GM12878 (cell line): ENCODE results near the gene TPPP3. TPM values are rescaled to one million over a fixed set of nuclear protein-coding genes. Genes with fewer than 3 reads are reported as not detected.

Experiments
- ATAC-seq: fragments of 200-7000 bp; cut with Tn5 transposase; 3 replicates; pipeline ENCODE4 v1.9.1; 2020; ENCODE audit warnings: mild to moderate bottlenecking, moderate library complexity
- BruUV-seq: library from RNA; stranded (reverse); fragments of 400-500 nt; replicated peaks from 2 replicates; lab custom pipeline; 2021; lab: Mats Ljungman, UMichigan
- CTCF ChIA-PET: fragments of 300-600 bp; sonication (Branson Sonifier 250); formaldehyde crosslinking; extraction: SDS; loops from one replicate; lab custom pipeline; 2021; ENCODE audit warnings: inconsistent platforms; lab: Yijun Ruan, JAX
- POLR2A ChIA-PET: fragments of 350-600 bp; formaldehyde crosslinking; extraction: SDS; loops from one replicate; lab custom pipeline; 2021; ENCODE audit warnings: inconsistent platforms; lab: Charles Lee
- RAD21 ChIA-PET: fragments of 300-600 bp; sonication (Branson Sonifier 250); formaldehyde crosslinking; loops from one replicate; lab custom pipeline; 2023; ENCODE audit warnings: antibody characterized with exemption; ENCODE audit not compliant: unreplicated experiment; lab: Charles Lee
- SMC1A ChIA-PET: fragments of 300-600 bp; sonication (Branson Sonifier 250); formaldehyde crosslinking; loops from one replicate; lab custom pipeline; 2023; ENCODE audit not compliant: unreplicated experiment, uncharacterized antibody; lab: Charles Lee
- DNase-seq: peaks from one replicate; pipeline ENCODE4 v3.0.0-alpha.2; 2011; ENCODE audit warnings: low read depth, low spot score
- FAIRE-seq: peaks from 3 replicates; lab custom pipeline; 2011; peaks lifted over from hg19 to GRCh38; lab: Jason Lieb, UNC
- H2AFZ ChIP-seq: 2 replicates; pipeline ENCODE4 v1.6.0; 2011; ENCODE audit warnings: low read depth, low read length, control low read depth; ENCODE audit not compliant: control insufficient read depth
- H3K27ac ChIP-seq: 2 replicates; pipeline ENCODE4 v1.5.1; 2011; ENCODE audit warnings: control low read depth; ENCODE audit not compliant: control insufficient read depth, insufficient read depth
- H3K27me3 ChIP-seq, 2 experiments: replicated peaks in 1 of 2; 2 replicates each; pipeline versions ENCODE4 v1.6.0 to v1.6.1; 2011; ENCODE audit warnings: low read length in 1 of 2; ENCODE audit not compliant: control insufficient read depth in 2 of 2, insufficient read depth in 2 of 2
- H3K36me3 ChIP-seq, 2 experiments: 2 replicates each; pipeline ENCODE4 v1.5.1; 2011; ENCODE audit warnings: low read length in 1 of 2; ENCODE audit not compliant: control insufficient read depth in 2 of 2, insufficient read depth in 2 of 2
- H3K4me1 ChIP-seq: 2 replicates; pipeline ENCODE4 v1.6.1; 2011; ENCODE audit warnings: mild to moderate bottlenecking, low read length, moderate library complexity, mixed read lengths; ENCODE audit not compliant: control insufficient read depth, insufficient read depth
- H3K4me2 ChIP-seq: 2 replicates; pipeline ENCODE4 v1.6.0; 2011; ENCODE audit warnings: control low read depth; ENCODE audit not compliant: control insufficient read depth, insufficient read depth
- H3K4me3 ChIP-seq: fragments of 200-600 bp; sonication (generic); 2 replicates; pipeline ENCODE4 v1.5.1; 2016
- H3K79me2 ChIP-seq: 2 replicates; pipeline ENCODE4 v1.6.0; 2011; ENCODE audit warnings: low read length; ENCODE audit not compliant: control insufficient read depth, insufficient read depth
- H3K9ac ChIP-seq: 2 replicates; pipeline ENCODE4 v1.8.0; 2011; ENCODE audit warnings: low read length, control low read depth, mixed read lengths; ENCODE audit not compliant: control insufficient read depth, insufficient read depth
- H3K9me3 ChIP-seq: replicated peaks from 3 replicates; pipeline ENCODE4 v1.5.1; 2011; ENCODE audit warnings: mild to moderate bottlenecking, low read length; ENCODE audit not compliant: control insufficient read depth, insufficient read depth
- H4K20me1 ChIP-seq: 2 replicates; pipeline ENCODE4 v1.6.0; 2011; ENCODE audit not compliant: control insufficient read depth, insufficient read depth
- CBX3 ChIP-seq: fragments of 200-600 bp; sonication (generic); IDR thresholded peaks from 2 replicates; pipeline ENCODE4 v1.6.1; 2016; ENCODE audit warnings: low read depth, borderline replicate concordance
- CEBPB ChIP-seq, 2 experiments: fragments of 150-350 bp in 1 of 2; IDR thresholded peaks; 2 replicates each; pipeline ENCODE4 v1.6.1; 2012 to 2014; ENCODE audit warnings: low read depth in 2 of 2, low read length in 2 of 2, borderline replicate concordance in 1 of 2, inconsistent platforms in 1 of 2
- IKZF1 ChIP-seq: fragments of 450-650 bp; conservative IDR thresholded peaks from 2 replicates; pipeline ENCODE4 v1.6.1; 2017; ENCODE audit warnings: antibody characterized with exemption, mild to moderate bottlenecking
- MXI1 ChIP-seq: fragments of 150-350 bp; IDR thresholded peaks from 2 replicates; pipeline ENCODE4 v1.6.1; 2011; ENCODE audit warnings: low read depth, mild to moderate bottlenecking, inconsistent platforms, low read length, improper control_type of control experiment
- PAX5 ChIP-seq: IDR thresholded peaks from 2 replicates; pipeline ENCODE4 v1.6.1; 2011; ENCODE audit warnings: low read depth, low read length, borderline replicate concordance
- POLR2A ChIP-seq: IDR thresholded peaks from 2 replicates; pipeline ENCODE4 v1.6.1; 2011; ENCODE audit warnings: low read depth, mild to moderate bottlenecking, low read length
- POLR2AphosphoS5 ChIP-seq: IDR thresholded peaks from 2 replicates; pipeline ENCODE4 v1.6.1; 2011; ENCODE audit warnings: mild to moderate bottlenecking, low read length, inconsistent platforms
- RAD51 ChIP-seq: fragments of 450-650 bp; IDR thresholded peaks from 2 replicates; pipeline ENCODE4 v1.6.1; 2016; ENCODE audit warnings: moderate library complexity, mild to moderate bottlenecking, inconsistent platforms
- RB1 ChIP-seq: fragments of 450-650 bp; formaldehyde crosslinking; IDR thresholded peaks from 2 replicates; pipeline ENCODE4 v1.6.1; 2017; ENCODE audit warnings: mild to moderate bottlenecking, borderline replicate concordance
- SIN3A ChIP-seq: IDR thresholded peaks from 2 replicates; pipeline ENCODE4 v1.6.1; 2012; ENCODE audit warnings: low read depth, low read length, improper control_type of control experiment
- SIX5 ChIP-seq: IDR thresholded peaks from 2 replicates; pipeline ENCODE4 v1.6.1; 2011; ENCODE audit warnings: mild to moderate bottlenecking, low read depth, low read length, moderate library complexity; ENCODE audit not compliant: severe bottlenecking
- SRF ChIP-seq, 2 experiments: IDR thresholded peaks; 2 replicates each; pipeline ENCODE4 v1.6.1; 2011; ENCODE audit warnings: low read depth in 2 of 2, low read length in 2 of 2, mild to moderate bottlenecking in 1 of 2, moderate library complexity in 1 of 2
- ZBED1 ChIP-seq: IDR thresholded peaks from 2 replicates; pipeline ENCODE4 v1.6.1; 2016; ENCODE audit warnings: borderline replicate concordance
- ZNF592 ChIP-seq: fragments of 450-650 bp; IDR thresholded peaks from 2 replicates; pipeline ENCODE4 v1.6.1; 2017; ENCODE audit warnings: mild to moderate bottlenecking, moderate library complexity
- WGBS: methylation state at CpG from one replicate; pipeline ENCODE4 v1.1.6; 2016; ENCODE audit warnings: low lambda C conversion rate; ENCODE audit not compliant: insufficient replicate concordance, insufficient coverage; ENCODE audit errors: missing lambda C conversion rate; 5-methylcytosine and 5-hydroxymethylcytosine counted together
- in situ Hi-C: fragments of 300-500 bp; cut with MboI; formaldehyde crosslinking; loops from 9 replicates; pipeline ENCODE4 v1.14.3; 2018; ENCODE audit warnings: mixed read lengths
- intact Hi-C: fragments of 100-400 bp; cut with micrococcal nuclease; formaldehyde crosslinking; loops from one replicate; pipeline ENCODE4 v1.14.2; 2022; ENCODE audit not compliant: unreplicated experiment
- polyA plus RNA-seq, 11 experiments: library from polyadenylated mRNA; depleted of rRNA in 4 of 11; unstranded in 6 of 11; stranded (reverse) in 5 of 11; fragments of >200 nt; fragmentation: Nextera tagmentation in 4 of 11; fragmentation: Illumina TruSeq in 1 of 11; extraction: Ambion mirVana in 4 of 11; extraction: Trizol in 1 of 11; gene quantifications; 1 replicate in 1 of 11; 2 replicates in 10 of 11; pipeline versions ENCODE4 v1.2.1 to v1.2.3, GENCODE V29; 2011 to 2016; ENCODE audit warnings: inconsistent platforms in 2 of 11, missing spikeins in 2 of 11, low read depth in 1 of 11
- total RNA-seq, 4 experiments: library from RNA; depleted of rRNA in 3 of 4; stranded (reverse); fragments of >200 nt in 3 of 4; fragmentation: Illumina TruSeq in 1 of 4; extraction: Trizol in 1 of 4; gene quantifications; 2 replicates each; pipeline versions ENCODE4 v1.2.1 to v1.2.3, GENCODE V29; 2013 to 2021
- TF ChIP-seq, protein P1 (sequence below): fragments of 450-650 bp; conservative IDR thresholded peaks from 2 replicates; pipeline ENCODE4 v1.6.1; 2017; ENCODE audit warnings: mild to moderate bottlenecking, moderate library complexity

TPPP3 gene
- total and polyA plus RNA-seq, 10 of the 15 experiments (the other 5 are each of a cell fraction or from before 2014, with no cell fraction given) = 0.14 TPM; not detected in 9

DNA sequence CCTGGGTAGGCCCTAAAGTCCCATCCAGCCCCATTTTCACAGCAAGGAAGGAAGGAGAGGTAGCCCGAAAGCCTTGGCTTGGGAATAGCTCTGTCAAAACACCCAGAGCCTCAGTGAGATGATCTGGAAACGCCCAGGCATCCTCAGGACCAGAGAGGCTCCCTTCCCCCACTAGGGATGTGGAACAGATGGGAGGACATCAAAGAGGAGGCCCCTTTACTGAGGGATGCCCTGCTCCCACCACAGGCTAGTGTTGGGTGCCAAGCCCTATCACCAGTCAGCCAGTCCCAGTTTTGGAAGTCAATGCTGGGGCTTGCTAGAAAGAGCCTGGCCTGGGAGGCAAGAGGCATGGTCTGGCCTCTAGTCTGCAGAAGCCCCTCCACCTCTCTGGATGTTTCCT, 4.7 kb downstream of the TPPP3 start:
- BruUV-seq = no TSS peak
- no peak for ATAC-seq
- H3K4me2 ChIP-seq = no peak overlapping the region
- WGBS = 30% methylated on average over 2 of the region's 2 CpGs
- no peak overlapping the region for H3K9ac ChIP-seq
- H3K4me3 ChIP-seq = no peak overlapping the region
- no peaks in the 10 kb centered on the region for H3K36me3 ChIP-seq
- TF ChIP-seq POLR2AphosphoS5 (no peak), POLR2A (no peak), IKZF1 (no peak), SIN3A (no peak), SRF (IDR thresholded peaks at IDR 0.05; ENCODE audit: low read depth in 2 of 2, low read length in 2 of 2) (no peak), ZBED1 (no peak), MXI1 (no peak), CEBPB (IDR thresholded peaks at IDR 0.05; ENCODE audit: borderline replicate concordance in 1 of 2, low read depth in 2 of 2, low read length in 2 of 2) (no peak), SIX5 (no peak), ZNF592 (no peak), CBX3 (no peak), PAX5 (no peak), RAD51 (no peak), RB1 (no peak)
- TF ChIP-seq, protein P1, sequence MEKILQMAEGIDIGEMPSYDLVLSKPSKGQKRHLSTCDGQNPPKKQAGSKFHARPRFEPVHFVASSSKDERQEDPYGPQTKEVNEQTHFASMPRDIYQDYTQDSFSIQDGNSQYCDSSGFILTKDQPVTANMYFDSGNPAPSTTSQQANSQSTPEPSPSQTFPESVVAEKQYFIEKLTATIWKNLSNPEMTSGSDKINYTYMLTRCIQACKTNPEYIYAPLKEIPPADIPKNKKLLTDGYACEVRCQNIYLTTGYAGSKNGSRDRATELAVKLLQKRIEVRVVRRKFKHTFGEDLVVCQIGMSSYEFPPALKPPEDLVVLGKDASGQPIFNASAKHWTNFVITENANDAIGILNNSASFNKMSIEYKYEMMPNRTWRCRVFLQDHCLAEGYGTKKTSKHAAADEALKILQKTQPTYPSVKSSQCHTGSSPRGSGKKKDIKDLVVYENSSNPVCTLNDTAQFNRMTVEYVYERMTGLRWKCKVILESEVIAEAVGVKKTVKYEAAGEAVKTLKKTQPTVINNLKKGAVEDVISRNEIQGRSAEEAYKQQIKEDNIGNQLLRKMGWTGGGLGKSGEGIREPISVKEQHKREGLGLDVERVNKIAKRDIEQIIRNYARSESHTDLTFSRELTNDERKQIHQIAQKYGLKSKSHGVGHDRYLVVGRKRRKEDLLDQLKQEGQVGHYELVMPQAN = no peak
- TF ChIP-seq, all 136 proteins: peak for 0
- Histone ChIP-seq H4K20me1 (no peaks in the 10 kb centered on the region), H3K79me2 (no peaks in the 10 kb centered on the region), H3K4me1 (no peaks in the 10 kb centered on the region), H3K27ac (no peak overlapping the region), H3K9me3 (no peaks in the 10 kb centered on the region), H2AFZ (no peak overlapping the region), H3K27me3 (peaks cover 1 to 7% of the 10 kb centered on the region in 2 experiments; a peak in 3 of 4 replicates)
- intact Hi-C loops (no loop called here), in situ Hi-C loops (no loop called here)
- ChIA-PET RAD21 (no interaction called here), CTCF (interaction anchor here (0.7 kb wide), 1 partner anchor 11 kb away, joined by 3 read pairs; no protein-coding TSS in a partner anchor), POLR2A (interaction anchor here (0.6 kb wide), 1 partner anchor 172 kb away, joined by 4 read pairs; no protein-coding TSS in a partner anchor), SMC1A (no interaction called here)
- DNase-seq (no peak), FAIRE-seq (no peak)
